Measurements from ENCODE around the gene PVALEF.

- TF ChIP-seq CTCF (IDR thresholded peaks at IDR 0.05): no peak
- no peak for TF ChIP-seq POLR2A (IDR thresholded peaks at IDR 0.05)
- no peak for TF ChIP-seq POLR2AphosphoS5 (IDR thresholded peaks at IDR 0.05)
- TF ChIP-seq EP300 (IDR thresholded peaks at IDR 0.05): no peak
Observed at GRCh38 chr17:81148571-81148970, 16.7 kb upstream of the PVALEF start.

All from gastroesophageal sphincter (tissue), 3 donors.